Ascending aorta (tissue), 2 donors: ENCODE data around the gene TFR2. TPM values are rescaled to one million over a fixed set of nuclear protein-coding genes. Genes with fewer than 3 reads are reported as not detected.

Experiments used
- DNase-seq, 2 donors: peaks; one replicate each; pipeline ENCODE4 v3.0.0-alpha.2; 2019; ENCODE audit warnings: low spot score in 2 of 2
- H3K27ac ChIP-seq, 2 donors: fragments of 200-600 bp; sonication (generic); one replicate each; pipeline ENCODE4 v1.5.1; 2016 to 2017; ENCODE audit warnings: mild to moderate bottlenecking in 1 of 2
- H3K27me3 ChIP-seq: fragments of 200-600 bp; sonication (generic); one replicate; pipeline ENCODE4 v1.5.1; 2017
- H3K36me3 ChIP-seq, 2 donors: fragments of 200-600 bp; sonication (generic); one replicate each; pipeline ENCODE4 v1.5.1; 2016
- H3K4me1 ChIP-seq, 2 donors: fragments of 200-600 bp; sonication (generic); one replicate each; pipeline ENCODE4 v1.5.1; 2016 to 2017; ENCODE audit warnings: mild to moderate bottlenecking in 1 of 2
- H3K4me3 ChIP-seq, 2 donors: fragments of 200-600 bp; sonication (generic); one replicate each; pipeline ENCODE4 v1.5.1; 2016 to 2017; ENCODE audit warnings: mild to moderate bottlenecking in 1 of 2
- H3K9me3 ChIP-seq, 2 donors: fragments of 200-600 bp; sonication (generic); one replicate each; pipeline ENCODE4 v1.5.1; 2016
- intact Hi-C: fragments of 100-400 bp; cut with DNase I; formaldehyde crosslinking; loops from one replicate; pipeline ENCODE4 v1.15.1; 2023
- total RNA-seq: library from RNA; depleted of rRNA; stranded (reverse); fragments of >200 nt; gene quantifications from one replicate; pipeline ENCODE4 v1.1.0, GENCODE V29; 2016
- TF ChIP-seq, protein P1 (sequence below), 3 experiments: fragments of 200-600 bp in 2 of 3; fragments of 450-650 bp in 1 of 3; sonication (generic) in 2 of 3; IDR thresholded peaks; one replicate each; pipeline ENCODE4 v1.5.1; 2016 to 2019; ENCODE audit warnings: antibody characterized with exemption in 3 of 3, mild to moderate bottlenecking in 1 of 3, moderate library complexity in 1 of 3

TFR2 gene
- total RNA-seq, 1 donor from 2014 or later = not detected

DNA sequence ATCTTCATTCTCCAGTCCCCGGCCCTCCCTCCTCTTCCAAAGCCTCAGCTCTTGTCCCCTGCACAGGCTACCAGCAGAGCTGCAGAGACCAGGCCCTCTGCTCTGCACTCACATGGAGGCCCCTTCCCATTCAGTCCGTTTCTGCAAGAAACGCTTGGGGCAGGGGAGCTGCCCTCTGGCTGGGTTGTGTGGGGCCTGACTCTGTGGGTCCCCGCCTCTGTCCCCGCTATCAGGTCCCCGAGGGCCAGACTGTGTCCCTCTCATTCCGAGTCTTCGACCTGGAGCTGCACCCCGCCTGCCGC, 37.7 kb downstream of the TFR2 start:
- Histone ChIP-seq H3K9me3 (no peaks in the 10 kb centered on the region), H3K27ac (peak overlapping the region; percentile 87 to 88), H3K4me1 (peaks cover 0 to 24% of the 10 kb centered on the region in 2 donors), H3K27me3 (no peaks in the 10 kb centered on the region), H3K36me3 (no peaks in the 10 kb centered on the region), H3K4me3 (peak overlapping the region; percentile 89 to 91)
- no peak for DNase-seq
- TF ChIP-seq, protein P1, sequence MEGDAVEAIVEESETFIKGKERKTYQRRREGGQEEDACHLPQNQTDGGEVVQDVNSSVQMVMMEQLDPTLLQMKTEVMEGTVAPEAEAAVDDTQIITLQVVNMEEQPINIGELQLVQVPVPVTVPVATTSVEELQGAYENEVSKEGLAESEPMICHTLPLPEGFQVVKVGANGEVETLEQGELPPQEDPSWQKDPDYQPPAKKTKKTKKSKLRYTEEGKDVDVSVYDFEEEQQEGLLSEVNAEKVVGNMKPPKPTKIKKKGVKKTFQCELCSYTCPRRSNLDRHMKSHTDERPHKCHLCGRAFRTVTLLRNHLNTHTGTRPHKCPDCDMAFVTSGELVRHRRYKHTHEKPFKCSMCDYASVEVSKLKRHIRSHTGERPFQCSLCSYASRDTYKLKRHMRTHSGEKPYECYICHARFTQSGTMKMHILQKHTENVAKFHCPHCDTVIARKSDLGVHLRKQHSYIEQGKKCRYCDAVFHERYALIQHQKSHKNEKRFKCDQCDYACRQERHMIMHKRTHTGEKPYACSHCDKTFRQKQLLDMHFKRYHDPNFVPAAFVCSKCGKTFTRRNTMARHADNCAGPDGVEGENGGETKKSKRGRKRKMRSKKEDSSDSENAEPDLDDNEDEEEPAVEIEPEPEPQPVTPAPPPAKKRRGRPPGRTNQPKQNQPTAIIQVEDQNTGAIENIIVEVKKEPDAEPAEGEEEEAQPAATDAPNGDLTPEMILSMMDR (IDR thresholded peaks at IDR 0.05) = no peak
- intact Hi-C loops = loop anchor here (1.0 to 5.0 kb wide), 4 partner anchors 9 to 264 kb away; partner anchors contain the start of genes FBXO24, GNB2, LRCH4 and MOSPD3

DNA sequence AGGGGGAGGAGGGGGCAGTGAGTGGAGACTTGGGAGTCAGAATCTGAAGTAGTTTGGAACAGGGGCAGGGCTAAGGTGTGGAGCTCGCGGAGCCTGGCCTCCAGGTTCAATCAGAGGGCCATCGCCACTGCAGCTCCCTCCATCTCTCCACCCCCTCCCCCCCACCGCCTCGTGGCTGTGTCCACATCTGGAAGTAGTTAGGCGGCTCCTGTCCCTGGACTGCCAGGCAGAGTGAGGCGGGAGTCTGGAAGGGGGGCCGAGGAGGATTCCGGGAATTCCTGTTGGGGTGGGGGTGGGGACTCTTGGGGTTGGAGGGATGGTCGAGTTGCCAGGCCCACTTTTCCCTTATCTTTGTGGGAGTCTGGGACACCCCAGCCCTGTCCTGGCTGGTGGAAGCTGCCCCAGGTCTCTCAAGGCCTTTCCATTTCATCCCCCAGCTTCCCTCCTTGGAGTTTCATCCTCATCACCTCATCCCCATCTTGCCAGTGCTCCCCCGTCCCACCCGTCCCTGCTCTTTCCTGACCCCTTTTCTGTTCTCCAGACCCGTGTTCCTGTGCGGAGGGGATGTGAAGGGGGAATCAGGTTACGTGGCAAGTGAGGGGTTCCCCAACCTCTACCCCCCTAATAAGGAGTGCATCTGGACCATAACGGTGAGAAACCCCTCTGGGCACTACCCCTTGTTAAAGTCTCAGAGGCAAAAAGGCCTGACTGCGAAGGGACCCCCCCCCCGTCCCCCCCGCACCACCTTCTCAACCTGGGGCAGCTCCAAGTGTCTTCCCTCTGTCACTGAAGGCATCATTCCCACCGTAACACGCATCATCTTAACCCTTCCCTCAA, 38.2 kb downstream of the TFR2 start:
- no peaks in the 10 kb centered on the region for H3K9me3 ChIP-seq
- H3K4me3 ChIP-seq = peak overlapping the region; percentile 89 to 91
- peaks cover 0 to 24% of the 10 kb centered on the region in 2 donors for H3K4me1 ChIP-seq
- intact Hi-C loops = loop anchor here (5.0 kb wide), 1 partner anchor 264 kb away; the partner anchor contains the start of gene TRIP6
- no peaks in the 10 kb centered on the region for H3K36me3 ChIP-seq
- TF ChIP-seq, protein P1 (IDR thresholded peaks at IDR 0.05) = no peak
- H3K27ac ChIP-seq = peak overlapping the region; percentile 87 to 88
- no peaks in the 10 kb centered on the region for H3K27me3 ChIP-seq
- DNase-seq = peak in 1 of 2 donors; percentile 91

DNA sequence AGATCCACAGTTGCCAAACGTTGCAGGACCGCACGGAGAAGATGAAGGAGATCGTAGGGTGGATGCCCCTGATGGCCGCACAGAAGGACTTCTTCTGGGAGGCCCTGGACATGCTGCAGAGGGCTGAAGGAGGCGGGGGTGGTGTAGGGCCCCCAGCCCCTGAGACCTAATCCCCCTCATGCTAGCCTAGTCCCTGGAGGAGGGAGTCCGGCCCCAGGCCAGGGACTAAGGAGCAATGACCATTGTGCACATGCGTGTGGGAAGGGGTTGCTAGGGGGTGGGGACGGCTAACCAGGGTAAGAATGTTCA, 40.7 kb downstream of the TFR2 start:
- no peaks in the 10 kb centered on the region for H3K36me3 ChIP-seq
- intact Hi-C loops = loop anchor here (5.0 kb wide), 1 partner anchor 267 kb away; the partner anchor contains the start of gene TRIP6
- no peaks in the 10 kb centered on the region for H3K9me3 ChIP-seq
- TF ChIP-seq, protein P1 (IDR thresholded peaks at IDR 0.05) = no peak
- H3K27ac ChIP-seq = no peak overlapping the region
- peaks cover 0 to 24% of the 10 kb centered on the region in 2 donors for H3K4me1 ChIP-seq
- H3K4me3 ChIP-seq = no peak overlapping the region
- DNase-seq = no peak
- H3K27me3 ChIP-seq = no peaks in the 10 kb centered on the region

DNA sequence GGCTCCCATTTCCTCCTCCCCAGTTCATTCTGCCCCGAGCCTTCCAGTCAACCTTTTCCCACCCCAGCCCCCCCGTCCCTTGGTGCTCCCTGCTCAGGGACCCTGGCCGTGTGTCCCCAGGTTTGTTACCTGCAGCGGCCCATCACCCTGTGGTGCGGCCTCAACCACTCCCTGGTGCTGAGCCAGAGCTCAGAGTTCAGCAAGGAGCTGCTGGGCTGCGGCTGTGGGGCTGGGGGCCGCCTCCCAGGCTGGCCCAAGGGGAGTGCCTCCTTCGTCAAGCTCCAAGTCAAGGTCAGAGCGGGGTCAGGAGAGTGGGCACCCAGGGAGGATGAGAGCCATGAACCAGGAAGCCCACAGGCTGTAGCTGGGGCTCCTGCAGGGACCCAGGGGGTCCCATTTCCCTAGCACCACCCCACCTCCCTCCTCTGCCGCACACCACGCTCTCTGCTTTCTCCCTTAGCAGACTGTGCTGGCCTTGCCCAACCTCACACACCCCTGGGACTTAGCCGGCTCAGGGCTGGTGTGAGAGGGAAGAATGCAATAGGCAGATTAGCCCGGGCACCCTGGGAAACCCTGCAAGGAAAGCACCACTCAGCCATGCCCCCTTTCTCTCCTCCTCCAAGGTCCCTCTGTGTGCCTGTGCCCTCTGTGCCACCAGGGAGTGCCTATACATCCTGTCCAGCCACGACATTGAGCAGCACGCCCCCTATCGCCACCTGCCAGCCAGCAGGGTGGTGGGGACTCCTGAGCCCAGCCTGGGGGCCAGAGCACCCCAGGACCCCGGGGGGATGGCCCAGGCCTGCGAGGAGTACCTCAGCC, 41.2 kb downstream of the TFR2 start:
- H3K27ac ChIP-seq = no peak overlapping the region
- intact Hi-C loops = loop anchor here (5.0 kb wide), 1 partner anchor 267 kb away; the partner anchor contains the start of gene TRIP6
- no peak for DNase-seq
- H3K27me3 ChIP-seq = no peaks in the 10 kb centered on the region
- no peaks in the 10 kb centered on the region for H3K36me3 ChIP-seq
- H3K4me3 ChIP-seq = no peak overlapping the region
- no peaks in the 10 kb centered on the region for H3K9me3 ChIP-seq
- TF ChIP-seq, protein P1 (IDR thresholded peaks at IDR 0.05) = no peak
- H3K4me1 ChIP-seq = peaks cover 0 to 20% of the 10 kb centered on the region in 2 donors

DNA sequence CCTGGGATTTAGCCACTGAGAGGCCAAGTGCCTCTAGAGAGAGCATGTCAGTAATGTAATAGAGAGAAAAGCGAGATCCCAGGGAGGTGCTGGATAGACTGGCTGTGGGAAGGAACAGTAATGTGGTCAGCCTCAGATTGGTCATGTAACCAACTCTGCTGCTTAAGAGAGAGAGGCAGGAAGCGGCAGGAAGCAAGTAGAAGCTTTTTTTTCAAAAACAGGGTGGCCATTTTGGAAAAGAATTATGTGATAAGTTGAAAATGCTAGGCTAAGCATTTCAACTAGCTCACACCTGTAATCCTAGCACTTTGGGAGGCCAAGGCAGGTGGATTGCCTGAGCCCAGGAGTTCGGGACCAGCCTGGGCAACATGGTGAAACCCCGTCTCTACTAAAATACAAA, 42.9 kb downstream of the TFR2 start:
- no peak overlapping the region for H3K27ac ChIP-seq
- no peaks in the 10 kb centered on the region for H3K9me3 ChIP-seq
- H3K27me3 ChIP-seq = no peaks in the 10 kb centered on the region
- intact Hi-C loops = no loop called here
- H3K4me1 ChIP-seq = peaks cover 0 to 14% of the 10 kb centered on the region in 2 donors
- H3K4me3 ChIP-seq = no peak overlapping the region
- TF ChIP-seq, protein P1 (IDR thresholded peaks at IDR 0.05) = no peak
- no peak for DNase-seq
- H3K36me3 ChIP-seq = no peaks in the 10 kb centered on the region
